ENCODE data around the gene GTF2F2.

The GTF2F2 gene

DNA sequence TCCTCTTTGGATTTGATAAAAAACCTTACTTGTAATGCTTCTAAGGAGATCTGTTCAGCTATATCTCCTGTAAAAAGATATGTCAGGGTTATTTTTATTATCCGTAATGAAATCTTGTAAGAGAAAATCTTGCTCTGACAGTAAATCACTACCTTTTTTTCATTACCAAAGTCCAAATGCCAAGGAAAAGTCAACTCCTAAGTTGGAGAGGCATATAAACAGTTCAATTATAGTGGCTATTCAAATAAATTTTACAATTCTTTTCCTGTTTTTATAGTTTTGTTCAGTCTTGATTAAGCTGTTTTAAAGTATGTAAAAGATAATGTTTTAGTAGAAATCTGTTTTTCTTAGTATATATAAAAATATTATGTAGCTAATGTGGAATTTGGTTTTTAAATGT, 71.6 kb downstream of the GTF2F2 start:
- TF ChIP-seq TAF1 (IDR thresholded peaks at IDR 0.05; ENCODE audit: low read depth, low read length) = no peak
- no peak for TF ChIP-seq POLR2AphosphoS5 (IDR thresholded peaks at IDR 0.05; ENCODE audit: low read depth, low read length)
- no peak for TF ChIP-seq POU2F2 (IDR thresholded peaks at IDR 0.05; ENCODE audit: low read depth, low read length)
- TF ChIP-seq POLR2A (IDR thresholded peaks at IDR 0.05; ENCODE audit: low read depth, low read length) = no peak
- FAIRE-seq (no peak), DNase-seq (ENCODE audit: insufficient read length, low spot score) (no peak)

DNA sequence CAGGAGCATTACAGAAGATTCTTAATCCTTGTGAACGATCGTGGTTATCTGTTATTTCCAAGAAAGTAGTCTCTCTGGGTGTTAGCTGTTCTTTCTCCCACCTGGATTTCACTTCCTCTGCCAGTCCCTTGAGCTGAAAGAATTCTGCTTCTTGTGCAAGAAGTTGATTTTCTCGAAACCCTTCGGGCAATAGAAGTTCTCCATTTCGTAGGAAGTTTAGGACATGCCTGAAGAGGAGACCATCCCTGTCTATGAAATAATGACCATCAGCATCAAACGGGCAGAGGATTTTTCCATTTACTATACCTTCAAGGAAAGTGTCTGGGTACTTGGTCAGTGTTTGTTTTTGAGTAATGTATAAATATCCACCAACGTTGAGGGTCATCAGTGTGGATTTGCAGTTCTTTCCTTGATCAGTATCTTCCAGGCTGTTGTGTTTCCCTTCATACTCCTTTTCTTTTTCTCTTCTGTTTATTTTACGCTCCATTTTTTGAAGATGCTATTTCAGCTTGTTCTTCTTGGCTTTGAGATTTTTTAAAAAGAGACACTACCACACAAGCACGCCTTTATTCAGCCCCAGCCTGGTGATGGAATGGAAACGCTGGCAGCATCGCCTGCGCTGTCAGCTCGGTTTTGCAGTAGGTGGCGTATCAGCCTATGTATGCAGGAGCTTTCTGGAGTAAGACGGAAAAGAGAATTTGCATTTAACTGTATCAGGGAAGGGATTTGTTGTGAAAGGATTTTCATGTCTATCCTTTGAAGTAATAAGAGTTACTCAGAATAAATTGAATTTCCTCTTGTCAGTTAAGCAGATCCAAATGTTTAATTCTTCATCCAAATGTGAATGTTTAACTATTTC, 74.0 kb downstream of the GTF2F2 start:
- TF ChIP-seq TAF1 (IDR thresholded peaks at IDR 0.05; ENCODE audit: low read depth, low read length) = no peak
- TF ChIP-seq SPI1 (IDR thresholded peaks at IDR 0.05; ENCODE audit: low read depth, low read length) = no peak
- no peak for FAIRE-seq
- no peak for DNase-seq (ENCODE audit: insufficient read length, low spot score)

DNA sequence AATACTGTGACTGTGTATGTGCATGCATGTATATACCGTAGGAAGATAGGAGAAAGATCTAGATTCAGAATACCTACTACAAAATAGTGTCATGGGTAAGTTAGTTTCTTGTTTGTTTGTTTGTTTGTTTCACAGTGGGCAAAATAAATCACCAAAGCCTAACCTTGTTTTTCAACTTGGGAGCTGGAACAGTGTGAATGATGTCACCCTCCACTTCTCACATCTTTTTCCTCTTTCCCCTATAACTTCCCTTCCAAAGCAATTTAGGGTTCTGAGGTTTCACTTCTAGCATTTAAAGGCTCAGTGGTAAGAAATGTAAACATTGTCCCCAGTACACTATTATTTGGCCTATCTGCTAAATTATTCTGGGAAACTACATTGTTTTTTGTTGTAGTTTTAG, 75.1 kb downstream of the GTF2F2 start:
- DNase-seq (ENCODE audit: insufficient read length, low spot score) (no peak), FAIRE-seq (no peak)

DNA sequence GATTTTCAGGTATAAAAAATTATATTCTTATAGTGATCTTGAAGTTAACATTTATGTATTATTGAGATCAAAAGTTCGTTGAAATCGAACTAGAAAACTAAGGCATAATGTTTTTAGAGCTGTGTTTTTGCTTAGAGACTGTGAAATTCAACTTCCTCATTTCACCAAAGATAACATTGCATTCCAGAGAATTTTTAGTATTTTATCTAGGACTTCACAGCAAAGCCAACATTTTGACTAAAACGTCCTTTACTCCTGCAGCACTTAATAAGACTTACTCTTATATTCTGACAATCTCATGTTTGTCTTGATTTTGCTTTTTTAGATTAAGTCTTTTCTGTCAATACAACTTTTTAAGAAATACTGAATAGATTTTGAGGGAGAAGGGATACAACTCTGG, 75.8 kb downstream of the GTF2F2 start:
- DNase-seq (ENCODE audit: insufficient read length, low spot score) (no peak), FAIRE-seq (no peak)
- no peak for TF ChIP-seq PAX5 (IDR thresholded peaks at IDR 0.05; ENCODE audit: insufficient read depth, low read length, severe bottlenecking)
- TF ChIP-seq SPI1 (IDR thresholded peaks at IDR 0.05; ENCODE audit: low read depth, low read length) = no peak
- no peak for TF ChIP-seq POLR2AphosphoS5 (IDR thresholded peaks at IDR 0.05; ENCODE audit: low read depth, low read length)
- no peak for TF ChIP-seq TAF1 (IDR thresholded peaks at IDR 0.05; ENCODE audit: low read depth, low read length)

More for the DNA sequence above, 75.1 kb downstream of the GTF2F2 start:
- TF ChIP-seq POU2F2 (IDR thresholded peaks at IDR 0.05; ENCODE audit: low read depth, low read length) (no peak), POLR2AphosphoS5 (IDR thresholded peaks at IDR 0.05; ENCODE audit: low read depth, low read length) (no peak), SPI1 (IDR thresholded peaks at IDR 0.05; ENCODE audit: low read depth, low read length) (no peak), TAF1 (IDR thresholded peaks at IDR 0.05; ENCODE audit: low read depth, low read length) (no peak), POLR2A (IDR thresholded peaks at IDR 0.05; ENCODE audit: low read depth, low read length) (no peak), PAX5 (IDR thresholded peaks at IDR 0.05; ENCODE audit: insufficient read depth, low read length, severe bottlenecking) (no peak)

DNA sequence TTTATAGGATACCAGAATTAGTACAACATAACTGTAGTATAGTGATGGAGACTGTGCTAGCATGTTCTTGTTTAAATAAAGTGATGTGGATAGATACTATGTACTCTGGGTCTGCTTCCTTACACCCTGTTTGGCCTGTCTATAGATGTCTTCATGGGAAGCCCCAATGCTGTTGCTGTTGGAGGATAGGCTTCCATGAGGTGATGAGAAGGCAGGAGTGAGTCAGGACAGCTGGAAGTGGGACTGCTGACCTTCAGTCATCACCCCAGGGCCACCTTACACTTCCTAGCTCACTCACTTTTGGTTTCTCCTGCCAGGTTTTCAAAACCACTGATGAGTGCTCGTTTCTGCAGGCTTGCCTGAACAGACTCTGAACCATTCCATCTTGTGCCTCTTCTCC, 76.3 kb downstream of the GTF2F2 start:
- DNase-seq (ENCODE audit: insufficient read length, low spot score) (no peak), FAIRE-seq (no peak)
- 0 out of 2 replicates have a peak, but pooled peaks have one; percentile 1 for TF ChIP-seq SPI1 (IDR thresholded peaks at IDR 0.05; ENCODE audit: low read depth, low read length)
- no peak for TF ChIP-seq POLR2A (IDR thresholded peaks at IDR 0.05; ENCODE audit: low read depth, low read length)
- no peak for TF ChIP-seq TAF1 (IDR thresholded peaks at IDR 0.05; ENCODE audit: low read depth, low read length)

DNA sequence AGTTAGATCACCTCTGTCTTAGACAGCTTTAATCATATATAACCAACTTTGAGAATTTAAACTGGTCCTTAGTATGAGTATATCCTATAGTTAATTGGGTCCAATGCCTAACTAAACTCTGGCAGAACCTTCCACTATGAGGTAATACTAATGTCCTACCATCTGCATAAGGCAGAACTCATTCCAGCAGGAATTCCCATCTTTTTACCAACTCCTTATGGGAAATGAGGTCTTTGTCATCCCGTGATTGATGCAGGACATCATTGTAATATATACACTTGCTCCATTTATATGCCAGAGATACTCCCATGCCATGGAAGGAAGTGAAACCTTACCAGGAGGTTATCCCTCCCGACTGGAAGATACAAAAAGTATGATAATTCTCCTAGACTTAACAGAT, 77.7 kb downstream of the GTF2F2 start:
- TF ChIP-seq POU2F2 (IDR thresholded peaks at IDR 0.05; ENCODE audit: low read depth, low read length) = no peak
- no peak for TF ChIP-seq PAX5 (IDR thresholded peaks at IDR 0.05; ENCODE audit: insufficient read depth, low read length, severe bottlenecking)
- no peak for TF ChIP-seq POLR2AphosphoS5 (IDR thresholded peaks at IDR 0.05; ENCODE audit: low read depth, low read length)
- no peak for TF ChIP-seq POLR2A (IDR thresholded peaks at IDR 0.05; ENCODE audit: low read depth, low read length)
- peak; percentile 22; the same call in 1 of the 2 replicates for TF ChIP-seq SPI1 (IDR thresholded peaks at IDR 0.05; ENCODE audit: low read depth, low read length)
- no peak for DNase-seq (ENCODE audit: insufficient read length, low spot score)
- FAIRE-seq = peak; percentile 33

DNA sequence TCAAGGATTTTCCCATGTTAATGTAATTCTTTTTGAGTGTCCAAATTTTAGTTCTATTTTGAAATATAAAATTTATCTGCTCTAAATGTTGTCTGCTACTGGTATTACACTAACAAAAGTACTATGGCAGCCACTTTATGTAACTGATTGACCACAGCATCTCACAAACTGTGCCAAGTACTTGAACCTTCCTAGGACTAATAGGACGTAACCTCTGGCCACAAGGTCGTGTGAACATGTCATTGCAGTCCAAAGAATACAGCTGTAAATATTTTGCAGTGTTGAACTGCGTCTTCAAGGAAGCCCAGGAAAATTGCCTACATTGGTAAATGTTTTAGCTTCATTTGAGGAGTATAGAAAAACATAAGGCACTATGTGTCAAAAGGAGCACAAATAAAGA, 78.6 kb downstream of the GTF2F2 start:
- peak; percentile 13 for FAIRE-seq
- no peak for DNase-seq (ENCODE audit: insufficient read length, low spot score)
- TF ChIP-seq PAX5 (IDR thresholded peaks at IDR 0.05; ENCODE audit: insufficient read depth, low read length, severe bottlenecking) (no peak), SPI1 (IDR thresholded peaks at IDR 0.05; ENCODE audit: low read depth, low read length) (no peak), POLR2AphosphoS5 (IDR thresholded peaks at IDR 0.05; ENCODE audit: low read depth, low read length) (no peak), POU2F2 (IDR thresholded peaks at IDR 0.05; ENCODE audit: low read depth, low read length) (no peak), TAF1 (IDR thresholded peaks at IDR 0.05; ENCODE audit: low read depth, low read length) (no peak), POLR2A (IDR thresholded peaks at IDR 0.05; ENCODE audit: low read depth, low read length) (no peak)

DNA sequence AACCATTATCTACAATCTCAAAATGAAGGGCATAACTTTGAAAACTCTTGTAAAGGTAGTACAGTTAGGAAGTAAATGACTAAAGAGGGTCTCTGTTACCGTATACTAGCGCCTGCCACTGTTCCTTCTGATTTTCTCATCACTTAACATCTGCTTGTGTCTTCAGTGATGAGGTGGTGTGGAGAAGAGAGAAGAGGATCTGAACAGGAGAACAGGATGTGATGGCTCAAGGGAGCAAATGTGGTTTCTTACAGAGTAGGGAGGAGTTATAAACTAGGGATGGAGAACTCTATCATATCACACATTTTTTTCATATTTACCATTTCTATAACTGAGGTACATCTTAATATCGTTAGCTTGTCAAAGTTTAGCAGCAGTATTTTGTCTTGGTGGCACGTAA, 79.4 kb downstream of the GTF2F2 start:
- no peak for FAIRE-seq
- DNase-seq (ENCODE audit: insufficient read length, low spot score) = no peak
- TF ChIP-seq POLR2A (IDR thresholded peaks at IDR 0.05; ENCODE audit: low read depth, low read length) (no peak), TAF1 (IDR thresholded peaks at IDR 0.05; ENCODE audit: low read depth, low read length) (no peak), PAX5 (IDR thresholded peaks at IDR 0.05; ENCODE audit: insufficient read depth, low read length, severe bottlenecking) (no peak), POU2F2 (IDR thresholded peaks at IDR 0.05; ENCODE audit: low read depth, low read length) (no peak), SPI1 (IDR thresholded peaks at IDR 0.05; ENCODE audit: low read depth, low read length) (no peak), POLR2AphosphoS5 (IDR thresholded peaks at IDR 0.05; ENCODE audit: low read depth, low read length) (no peak)

DNA sequence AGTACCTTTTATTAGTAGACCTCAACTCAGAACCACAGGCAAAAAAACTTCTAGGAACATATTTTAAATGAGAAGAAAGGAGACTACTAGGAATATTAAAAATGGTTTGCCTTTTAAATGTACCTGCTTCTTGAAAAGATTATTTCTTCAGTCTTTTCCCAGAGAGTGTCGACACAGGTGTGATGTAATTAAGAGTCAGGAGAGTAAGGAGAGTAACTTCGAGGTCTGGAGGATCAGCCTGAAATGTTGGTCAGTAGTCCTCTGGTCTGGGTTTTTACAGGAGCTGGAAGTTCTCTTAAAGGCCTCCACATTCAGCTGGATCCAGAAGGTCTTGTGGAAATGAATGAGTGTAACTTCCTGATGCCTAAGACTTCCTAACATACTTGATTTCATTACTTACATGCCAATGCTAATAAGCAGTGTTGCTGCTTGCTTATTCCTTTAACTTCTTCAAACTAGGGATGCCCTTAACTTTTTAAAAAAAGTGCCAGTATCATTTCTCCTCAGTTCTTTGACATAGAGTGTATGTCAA, 80.5 kb downstream of the GTF2F2 start, which contains the start of gene KCTD4:
Gene KCTD4 (minus strand): TSS at position 345 of the 532 bp plus-strand sequence. CDS start 6,478 bp downstream, outside the sequence.
- no peak for FAIRE-seq

DNA sequence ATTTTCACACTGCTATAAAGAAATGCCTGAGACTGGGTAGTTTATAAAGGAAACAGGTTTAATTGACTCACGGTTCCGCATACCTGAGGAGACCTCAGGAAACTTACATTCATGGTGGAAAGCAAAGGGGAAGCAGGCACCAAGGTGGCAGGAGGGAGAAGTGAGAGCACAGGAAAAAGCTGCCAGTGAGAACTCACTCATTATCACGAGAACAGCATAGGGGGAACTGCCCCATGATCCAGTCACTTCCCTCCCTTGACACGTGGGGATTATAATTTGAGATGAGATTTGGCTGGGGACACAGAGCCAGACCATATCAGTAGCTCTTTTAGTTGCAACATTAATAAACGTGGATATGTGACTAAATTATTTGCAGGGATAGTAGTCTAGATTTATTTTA, 84.8 kb downstream of the GTF2F2 start:
- FAIRE-seq = no peak
- DNase-seq (ENCODE audit: insufficient read length, low spot score) = no peak
- peak; percentile 29 for TF ChIP-seq SPI1 (IDR thresholded peaks at IDR 0.05; ENCODE audit: low read depth, low read length)
- TF ChIP-seq PAX5 (IDR thresholded peaks at IDR 0.05; ENCODE audit: insufficient read depth, low read length, severe bottlenecking) = no peak
- TF ChIP-seq POLR2AphosphoS5 (IDR thresholded peaks at IDR 0.05; ENCODE audit: low read depth, low read length) = no peak

More for the DNA sequence above, 80.5 kb downstream of the GTF2F2 start, which contains the start of gene KCTD4:
- no peak for TF ChIP-seq POU2F2 (IDR thresholded peaks at IDR 0.05; ENCODE audit: low read depth, low read length)
- TF ChIP-seq POLR2AphosphoS5 (IDR thresholded peaks at IDR 0.05; ENCODE audit: low read depth, low read length) = no peak
- TF ChIP-seq POLR2A (IDR thresholded peaks at IDR 0.05; ENCODE audit: low read depth, low read length) = no peak
- no peak for TF ChIP-seq TAF1 (IDR thresholded peaks at IDR 0.05; ENCODE audit: low read depth, low read length)
- no peak for TF ChIP-seq PAX5 (IDR thresholded peaks at IDR 0.05; ENCODE audit: insufficient read depth, low read length, severe bottlenecking)
- no peak for TF ChIP-seq SPI1 (IDR thresholded peaks at IDR 0.05; ENCODE audit: low read depth, low read length)
- no peak for DNase-seq (ENCODE audit: insufficient read length, low spot score)
